ENCODE measurements around the gene KIF16B.

GRCh38 chr20:16516794-16517193, 56.5 kb downstream of the KIF16B start:
- TF ChIP-seq, protein P1, sequence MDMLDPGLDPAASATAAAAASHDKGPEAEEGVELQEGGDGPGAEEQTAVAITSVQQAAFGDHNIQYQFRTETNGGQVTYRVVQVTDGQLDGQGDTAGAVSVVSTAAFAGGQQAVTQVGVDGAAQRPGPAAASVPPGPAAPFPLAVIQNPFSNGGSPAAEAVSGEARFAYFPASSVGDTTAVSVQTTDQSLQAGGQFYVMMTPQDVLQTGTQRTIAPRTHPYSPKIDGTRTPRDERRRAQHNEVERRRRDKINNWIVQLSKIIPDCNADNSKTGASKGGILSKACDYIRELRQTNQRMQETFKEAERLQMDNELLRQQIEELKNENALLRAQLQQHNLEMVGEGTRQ (IDR thresholded peaks at IDR 0.05; ENCODE audit: low read depth, low read length): no peak
- TF ChIP-seq, protein P1 (CRISPR knock-in tag; IDR thresholded peaks at IDR 0.05; ENCODE audit: borderline replicate concordance): no peak
- no peak for TF ChIP-seq ZNF580 (CRISPR knock-in tag; IDR thresholded peaks at IDR 0.05; ENCODE audit: borderline replicate concordance, low read depth)
- TF ChIP-seq ELF1 (CRISPR knock-in tag; IDR thresholded peaks at IDR 0.05): no peak
- TF ChIP-seq HNF4A (CRISPR knock-in tag; IDR thresholded peaks at IDR 0.05): no peak
- no peak for TF ChIP-seq IKZF1 (IDR thresholded peaks at IDR 0.05)
- TF ChIP-seq ZNF616 (CRISPR knock-in tag; IDR thresholded peaks at IDR 0.05; ENCODE audit: low read depth): no peak
- TF ChIP-seq FOXO4 (CRISPR knock-in tag; conservative IDR thresholded peaks at IDR 0.05): no peak
